Suprapubic skin (tissue), 4 donors: ENCODE measurements around the gene GSK3B. TPM values are rescaled to one million over a fixed set of nuclear protein-coding genes. Genes with fewer than 3 reads are reported as not detected.

Source experiments
- DNase-seq, 2 donors: peaks; one replicate each; pipeline ENCODE4 v3.0.0-alpha.2; 2019; ENCODE audit warnings: low spot score in 2 of 2
- H3K27ac ChIP-seq: fragments of 200-600 bp; sonication (generic); one replicate; pipeline ENCODE4 v1.5.1; 2019
- H3K27me3 ChIP-seq: fragments of 200-600 bp; sonication (generic); one replicate; pipeline ENCODE4 v1.5.1; 2019
- H3K36me3 ChIP-seq: fragments of 200-600 bp; sonication (generic); one replicate; pipeline ENCODE4 v1.5.1; 2019
- H3K4me1 ChIP-seq: fragments of 200-600 bp; sonication (generic); one replicate; pipeline ENCODE4 v1.5.1; 2019
- H3K4me3 ChIP-seq: fragments of 200-600 bp; sonication (generic); one replicate; pipeline ENCODE4 v1.5.1; 2019; ENCODE audit warnings: mild to moderate bottlenecking
- H3K9me3 ChIP-seq: fragments of 200-600 bp; sonication (generic); one replicate; pipeline ENCODE4 v1.5.1; 2019
- EP300 ChIP-seq: sonication (generic); formaldehyde crosslinking; IDR thresholded peaks from one replicate; pipeline ENCODE4 v1.6.1; 2017; ENCODE audit warnings: antibody characterized with exemption
- POLR2A ChIP-seq, 2 donors: fragments of 450-650 bp; IDR thresholded peaks; one replicate each; pipeline ENCODE4 v1.6.1; 2017; ENCODE audit warnings: antibody characterized with exemption in 2 of 2, mild to moderate bottlenecking in 2 of 2, moderate library complexity in 2 of 2
- POLR2AphosphoS5 ChIP-seq, 3 donors: sonication (generic); formaldehyde crosslinking; IDR thresholded peaks; one replicate each; pipeline ENCODE4 v1.6.1; 2017; ENCODE audit warnings: antibody characterized with exemption in 3 of 3
- WGBS: methylation state at CpG from one replicate; pipeline ENCODE4 v1.1.5; 2018; 5-methylcytosine and 5-hydroxymethylcytosine counted together
- total RNA-seq, 4 donors: library from RNA; depleted of rRNA; stranded (reverse); fragments of >200 nt; gene quantifications; one replicate each; pipeline ENCODE4 v1.1.0, GENCODE V29; 2016
- TF ChIP-seq, protein P1 (sequence below), 2 donors: fragments of 200-600 bp in 1 of 2; fragments of 450-650 bp in 1 of 2; sonication (generic) in 1 of 2; IDR thresholded peaks; one replicate each; pipeline ENCODE4 v1.5.1; 2016 to 2019; ENCODE audit warnings: antibody characterized with exemption in 2 of 2, mild to moderate bottlenecking in 1 of 2, moderate library complexity in 1 of 2

The GSK3B gene
- total RNA-seq, 4 donors from 2014 or later, result 43.8 to 58.1 (median 53.0) TPM

DNA sequence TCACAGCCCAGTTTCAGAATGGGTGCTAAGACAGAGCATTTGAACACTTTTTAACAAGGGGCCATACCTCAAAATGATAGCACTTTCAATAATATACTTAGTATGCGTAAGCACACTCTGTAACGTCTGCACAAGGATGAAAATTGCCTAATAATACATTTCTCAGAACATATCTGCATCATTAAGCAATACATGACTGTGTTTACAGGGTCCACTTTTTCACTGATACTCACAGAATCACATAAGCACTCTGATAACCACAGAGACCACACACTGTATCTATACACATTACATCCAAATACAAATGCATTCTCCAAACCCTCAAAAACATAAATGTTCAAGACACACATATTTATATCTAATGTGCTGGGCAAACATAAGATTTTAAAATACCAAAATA, 232.6 kb downstream of the GSK3B start:
- Histone ChIP-seq H3K27me3 (no peaks in the 10 kb centered on the region), H3K36me3 (peaks cover 41% of the 10 kb centered on the region), H3K9me3 (no peaks in the 10 kb centered on the region), H3K4me1 (no peaks in the 10 kb centered on the region), H3K4me3 (no peak overlapping the region), H3K27ac (no peak overlapping the region)
- TF ChIP-seq EP300 (no peak), POLR2AphosphoS5 (IDR thresholded peaks at IDR 0.05) (no peak), POLR2A (IDR thresholded peaks at IDR 0.05) (no peak)
- TF ChIP-seq, protein P1, sequence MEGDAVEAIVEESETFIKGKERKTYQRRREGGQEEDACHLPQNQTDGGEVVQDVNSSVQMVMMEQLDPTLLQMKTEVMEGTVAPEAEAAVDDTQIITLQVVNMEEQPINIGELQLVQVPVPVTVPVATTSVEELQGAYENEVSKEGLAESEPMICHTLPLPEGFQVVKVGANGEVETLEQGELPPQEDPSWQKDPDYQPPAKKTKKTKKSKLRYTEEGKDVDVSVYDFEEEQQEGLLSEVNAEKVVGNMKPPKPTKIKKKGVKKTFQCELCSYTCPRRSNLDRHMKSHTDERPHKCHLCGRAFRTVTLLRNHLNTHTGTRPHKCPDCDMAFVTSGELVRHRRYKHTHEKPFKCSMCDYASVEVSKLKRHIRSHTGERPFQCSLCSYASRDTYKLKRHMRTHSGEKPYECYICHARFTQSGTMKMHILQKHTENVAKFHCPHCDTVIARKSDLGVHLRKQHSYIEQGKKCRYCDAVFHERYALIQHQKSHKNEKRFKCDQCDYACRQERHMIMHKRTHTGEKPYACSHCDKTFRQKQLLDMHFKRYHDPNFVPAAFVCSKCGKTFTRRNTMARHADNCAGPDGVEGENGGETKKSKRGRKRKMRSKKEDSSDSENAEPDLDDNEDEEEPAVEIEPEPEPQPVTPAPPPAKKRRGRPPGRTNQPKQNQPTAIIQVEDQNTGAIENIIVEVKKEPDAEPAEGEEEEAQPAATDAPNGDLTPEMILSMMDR (IDR thresholded peaks at IDR 0.05), result no peak
- whole genome bisulfite sequencing, result 95% methylated on average over 2 of the region's 2 CpGs
- no peak for DNase-seq

DNA sequence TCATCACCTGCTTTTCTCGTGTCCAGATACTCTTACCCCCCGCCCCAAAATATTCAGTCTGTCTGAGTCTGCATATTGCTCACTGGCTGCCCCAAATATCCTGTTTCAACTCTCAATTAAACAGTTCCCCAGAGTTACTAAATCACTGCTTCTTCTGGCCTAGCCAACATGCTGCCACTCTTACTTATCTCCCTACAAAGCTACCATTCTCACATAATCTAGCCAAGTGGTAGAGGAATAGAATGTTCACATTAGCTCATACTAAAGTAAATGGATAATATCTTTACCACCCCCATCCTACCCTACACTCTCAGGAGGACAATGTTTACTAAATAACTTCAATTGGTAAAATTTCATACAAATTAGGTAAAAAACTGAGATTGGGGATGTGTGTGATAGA, 234.5 kb downstream of the GSK3B start:
- Histone ChIP-seq H3K4me3 (no peak overlapping the region), H3K36me3 (peaks cover 41% of the 10 kb centered on the region), H3K4me1 (no peaks in the 10 kb centered on the region), H3K27me3 (no peaks in the 10 kb centered on the region), H3K27ac (no peak overlapping the region), H3K9me3 (no peaks in the 10 kb centered on the region)
- TF ChIP-seq POLR2AphosphoS5 (IDR thresholded peaks at IDR 0.05) (no peak), POLR2A (IDR thresholded peaks at IDR 0.05) (no peak), EP300 (no peak)
- TF ChIP-seq, protein P1 (IDR thresholded peaks at IDR 0.05), result no peak
- 98% methylated on average over 2 of the region's 2 CpGs for WGBS
- no peak for DNase-seq

DNA sequence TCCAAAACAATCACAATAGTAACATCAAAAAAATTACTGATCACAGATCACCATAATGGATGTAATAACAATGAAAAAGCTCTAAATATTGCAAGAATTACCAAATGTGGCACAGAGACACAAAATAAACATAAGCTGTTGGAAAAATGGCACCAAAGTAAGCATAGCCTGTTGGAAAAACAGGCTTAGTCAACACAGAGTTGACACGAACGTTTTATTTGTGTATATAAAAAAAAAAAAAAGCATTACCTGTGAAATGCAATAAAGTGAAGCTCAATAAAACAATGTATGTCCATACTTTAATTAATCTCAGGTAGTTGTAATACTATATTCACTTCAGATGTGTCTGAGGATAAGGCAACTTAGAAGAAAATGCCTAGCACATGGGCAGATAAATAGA, 235.3 kb downstream of the GSK3B start:
- Histone ChIP-seq H3K4me1 (no peaks in the 10 kb centered on the region), H3K9me3 (no peaks in the 10 kb centered on the region), H3K27ac (no peak overlapping the region), H3K4me3 (no peak overlapping the region), H3K27me3 (no peaks in the 10 kb centered on the region), H3K36me3 (peaks cover 37% of the 10 kb centered on the region)
- 96% methylated on average over 2 of the region's 2 CpGs for WGBS
- no peak for TF ChIP-seq POLR2A (IDR thresholded peaks at IDR 0.05)
- TF ChIP-seq POLR2AphosphoS5 (IDR thresholded peaks at IDR 0.05), result no peak
- TF ChIP-seq EP300, result no peak
- TF ChIP-seq, protein P1 (IDR thresholded peaks at IDR 0.05), result no peak
- no peak for DNase-seq

GRCh38 chr3:119856695-119857094, 237.6 kb downstream of the GSK3B start:
- TF ChIP-seq POLR2AphosphoS5 (IDR thresholded peaks at IDR 0.05) (no peak), POLR2A (IDR thresholded peaks at IDR 0.05) (no peak), EP300 (no peak)
- TF ChIP-seq, protein P1 (IDR thresholded peaks at IDR 0.05), result no peak
- Histone ChIP-seq H3K27ac (no peak overlapping the region), H3K36me3 (peaks cover 25% of the 10 kb centered on the region), H3K4me1 (no peaks in the 10 kb centered on the region), H3K4me3 (no peak overlapping the region), H3K27me3 (no peaks in the 10 kb centered on the region), H3K9me3 (no peaks in the 10 kb centered on the region)
- over 99% methylated on average over 3 of the region's 3 CpGs for WGBS
- no peak for DNase-seq

DNA sequence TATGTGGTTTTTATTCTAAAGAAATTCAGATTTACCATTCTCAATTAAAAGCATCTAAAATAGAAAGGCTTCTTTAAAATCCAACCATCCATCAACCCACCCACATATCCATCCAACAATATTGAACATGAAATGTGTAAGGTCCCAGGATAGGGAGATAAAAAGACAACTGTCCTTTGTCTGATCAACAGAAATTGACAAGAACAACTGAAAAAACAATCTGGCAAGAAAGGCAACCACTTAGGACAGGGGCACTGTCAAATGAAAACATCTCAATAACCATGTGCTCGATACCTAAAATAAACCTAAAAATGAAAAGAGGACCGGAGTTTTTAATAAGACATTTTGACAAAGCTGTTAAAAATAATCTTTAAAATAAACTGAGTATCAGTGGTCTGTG, 245.1 kb downstream of the GSK3B start:
- no peaks in the 10 kb centered on the region for H3K9me3 ChIP-seq
- 99% methylated on average over 2 of the region's 2 CpGs for WGBS
- no peaks in the 10 kb centered on the region for H3K4me1 ChIP-seq

More for the DNA sequence above, 245.1 kb downstream of the GSK3B start:
- Histone ChIP-seq H3K27me3 (no peaks in the 10 kb centered on the region), H3K27ac (no peak overlapping the region), H3K4me3 (no peak overlapping the region), H3K36me3 (peaks cover 4% of the 10 kb centered on the region)
- TF ChIP-seq POLR2A (IDR thresholded peaks at IDR 0.05) (no peak), EP300 (no peak), POLR2AphosphoS5 (IDR thresholded peaks at IDR 0.05) (no peak)
- TF ChIP-seq, protein P1 (IDR thresholded peaks at IDR 0.05), result no peak
- no peak for DNase-seq
